H1 (cell line): ENCODE results near the gene STXBP5L. TPM values are rescaled to one million over a fixed set of nuclear protein-coding genes. Genes with fewer than 3 reads are reported as not detected.

Experiments
- CTCF ChIA-PET: fragments of 300-600 bp; sonication (Branson Sonifier 250); formaldehyde crosslinking; loops from one replicate; lab custom pipeline; 2021; ENCODE audit not compliant: partially characterized antibody; lab: Charles Lee
- POLR2A ChIA-PET: fragments of 300-600 bp; sonication (Branson Sonifier 250); formaldehyde crosslinking; loops from one replicate; lab custom pipeline; 2021; ENCODE audit warnings: inconsistent platforms; ENCODE audit not compliant: partially characterized antibody; lab: Charles Lee
- DNase-seq, 2 experiments: peaks; one replicate each; pipeline versions ENCODE4 v3.0.0 to v3.0.0-alpha.2; 2010 to 2022; ENCODE audit warnings: low spot score in 2 of 2, low read depth in 1 of 2, mixed read lengths in 1 of 2
- FAIRE-seq: peaks from 2 replicates; lab custom pipeline; 2011; peaks lifted over from hg19 to GRCh38; lab: Jason Lieb, UNC
- H2AFZ ChIP-seq: 2 replicates; pipeline ENCODE4 v1.8.1; 2012; ENCODE audit warnings: low read length, inconsistent platforms
- H2AK5ac ChIP-seq: 2 replicates; pipeline ENCODE4 v1.6.1; 2013; ENCODE audit warnings: low read depth, low read length
- H2BK120ac ChIP-seq: replicated peaks from 2 replicates; pipeline ENCODE3; 2013; ENCODE audit warnings: low read depth, low read length, inconsistent platforms
- H2BK12ac ChIP-seq: 2 replicates; pipeline ENCODE4 v1.6.1; 2013; ENCODE audit warnings: low read depth, low read length
- H2BK15ac ChIP-seq: 2 replicates; pipeline ENCODE4 v1.6.1; 2013; ENCODE audit warnings: low read length
- H2BK20ac ChIP-seq: 2 replicates; pipeline ENCODE4 v1.6.1; 2013; ENCODE audit warnings: low read length
- H2BK5ac ChIP-seq: 2 replicates; pipeline ENCODE4 v1.6.1; 2013; ENCODE audit warnings: low read depth, low read length
- H3K14ac ChIP-seq: 2 replicates; pipeline ENCODE4 v1.6.1; 2013; ENCODE audit warnings: inconsistent platforms; ENCODE audit not compliant: insufficient read length
- H3K18ac ChIP-seq: 2 replicates; pipeline ENCODE4 v1.6.1; 2013; ENCODE audit warnings: low read length; ENCODE audit errors: extremely low read depth
- H3K23ac ChIP-seq: 2 replicates; pipeline ENCODE4 v1.6.1; 2013; ENCODE audit warnings: inconsistent platforms; ENCODE audit not compliant: insufficient read length
- H3K23me2 ChIP-seq: 2 replicates; pipeline ENCODE4 v1.6.1; 2013; ENCODE audit warnings: low read depth, low read length
- H3K27ac ChIP-seq: 2 replicates; pipeline ENCODE4 v1.6.1; 2011; ENCODE audit warnings: low read depth, low read length, inconsistent platforms
- H3K27me3 ChIP-seq, 4 experiments: replicated peaks in 1 of 4; 1 replicate in 1 of 4; 2 replicates in 3 of 4; pipeline versions ENCODE4 v1.6.1 to v1.8.1; 2011 to 2013; ENCODE audit warnings: low read length in 3 of 4, mild to moderate bottlenecking in 3 of 4, inconsistent platforms in 2 of 4, mixed read lengths in 2 of 4, moderate library complexity in 1 of 4; ENCODE audit not compliant: control insufficient read depth in 3 of 4, insufficient read depth in 3 of 4; ENCODE audit errors: extremely low read depth in 1 of 4
- H3K36me3 ChIP-seq, 4 experiments: 2 replicates each; pipeline versions ENCODE4 v1.6.1 to v1.8.1; 2011 to 2013; ENCODE audit warnings: mild to moderate bottlenecking in 4 of 4, low read length in 3 of 4, moderate library complexity in 2 of 4, control low read depth in 1 of 4, inconsistent platforms in 1 of 4; ENCODE audit not compliant: insufficient read depth in 4 of 4, control insufficient read depth in 2 of 4
- H3K4ac ChIP-seq: replicated peaks from 2 replicates; pipeline ENCODE3; 2013; ENCODE audit warnings: low read length, low read depth, mixed read lengths, inconsistent platforms; ENCODE audit not compliant: insufficient read length
- H3K4me1 ChIP-seq, 4 experiments: replicated peaks in 1 of 4; 1 replicate in 1 of 4; 2 replicates in 3 of 4; pipeline versions ENCODE4 v1.6.1 to v1.8.1; 2011 to 2013; ENCODE audit warnings: low read length in 3 of 4, inconsistent platforms in 2 of 4, mixed read lengths in 1 of 4; ENCODE audit not compliant: insufficient read depth in 4 of 4, control insufficient read depth in 3 of 4
- H3K4me2 ChIP-seq, 2 experiments: 2 replicates each; pipeline versions ENCODE4 v1.6.1 to v1.8.1; 2011 to 2013; ENCODE audit warnings: low read depth in 2 of 2, low read length in 2 of 2, control low read depth in 1 of 2, inconsistent platforms in 1 of 2, mild to moderate bottlenecking in 1 of 2; ENCODE audit not compliant: insufficient read depth in 1 of 2
- H3K4me3 ChIP-seq, 4 experiments: fragments of 200-600, 300-600 bp in 1 of 4; sonication (generic), shearing (Covaris generic), sonication (Bioruptor Twin) in 1 of 4; 2 replicates each; pipeline versions ENCODE4 v1.5.1 to v1.8.1; 2011 to 2016; ENCODE audit warnings: low read length in 4 of 4, low read depth in 3 of 4, control low read depth in 2 of 4, inconsistent platforms in 2 of 4, mild to moderate bottlenecking in 2 of 4, mixed read lengths in 1 of 4, moderate library complexity in 1 of 4; ENCODE audit not compliant: insufficient read depth in 2 of 4; ENCODE audit errors: extremely low read depth in 1 of 4
- H3K56ac ChIP-seq: replicated peaks from 2 replicates; pipeline ENCODE3; 2013; ENCODE audit warnings: low read depth, mild to moderate bottlenecking, mixed read lengths, low read length, inconsistent platforms; ENCODE audit not compliant: insufficient read length
- H3K79me1 ChIP-seq: 2 replicates; pipeline ENCODE4 v1.6.1; 2013; ENCODE audit warnings: low read depth, low read length, control low read depth
- H3K79me2 ChIP-seq, 2 experiments: 2 replicates each; pipeline versions ENCODE4 v1.6.1 to v1.8.1; 2012 to 2013; ENCODE audit warnings: low read length in 2 of 2, mild to moderate bottlenecking in 2 of 2, inconsistent platforms in 1 of 2; ENCODE audit not compliant: insufficient read depth in 2 of 2, control insufficient read depth in 1 of 2
- H3K9ac ChIP-seq, 4 experiments: replicated peaks in 1 of 4; 1 replicate in 1 of 4; 2 replicates in 3 of 4; pipeline versions ENCODE4 v1.6.1 to v1.8.1; 2011 to 2013; ENCODE audit warnings: low read depth in 3 of 4, low read length in 3 of 4, control low read depth in 2 of 4, mild to moderate bottlenecking in 2 of 4, moderate library complexity in 2 of 4, inconsistent platforms in 1 of 4; ENCODE audit errors: extremely low read depth in 1 of 4
- H3K9me3 ChIP-seq, 2 experiments: 2 replicates each; pipeline versions ENCODE4 v1.6.1 to v1.8.1; 2012 to 2013; ENCODE audit warnings: mild to moderate bottlenecking in 2 of 2, moderate library complexity in 2 of 2, control low read depth in 1 of 2, inconsistent platforms in 1 of 2, low read depth in 1 of 2, low read length in 1 of 2, mixed read lengths in 1 of 2; ENCODE audit not compliant: insufficient read depth in 2 of 2
- H4K20me1 ChIP-seq, 2 experiments: replicated peaks in 1 of 2; 2 replicates each; pipeline versions ENCODE3 to v1.8.1; 2011 to 2013; ENCODE audit warnings: inconsistent platforms in 2 of 2, low read length in 2 of 2, mild to moderate bottlenecking in 1 of 2; ENCODE audit not compliant: insufficient read depth in 2 of 2, control insufficient read depth in 1 of 2
- H4K5ac ChIP-seq: 2 replicates; pipeline ENCODE4 v1.6.1; 2013; ENCODE audit warnings: low read length, low read depth, mixed read lengths, inconsistent platforms; ENCODE audit not compliant: insufficient read length
- H4K8ac ChIP-seq: 2 replicates; pipeline ENCODE4 v1.8.0; 2013; ENCODE audit warnings: mild to moderate bottlenecking, moderate library complexity, low read length, inconsistent platforms; ENCODE audit not compliant: insufficient read depth; ENCODE audit errors: extremely low read depth
- H4K91ac ChIP-seq: replicated peaks from 2 replicates; pipeline ENCODE3; 2013; ENCODE audit warnings: low read length, mixed read lengths, inconsistent platforms; ENCODE audit not compliant: insufficient read length
- ASH2L ChIP-seq: fragments of 200-600, 300-600 bp; sonication (generic); IDR thresholded peaks from one replicate; pipeline ENCODE4 v1.7.1; 2017; ENCODE audit warnings: low read length
- CTCF ChIP-seq, 3 experiments: IDR thresholded peaks; 1 replicate in 2 of 3; 2 replicates in 1 of 3; pipeline versions ENCODE4 v1.5.1 to v1.6.1; 2011; ENCODE audit warnings: low read length in 3 of 3, mild to moderate bottlenecking in 3 of 3, inconsistent platforms in 2 of 3, low read depth in 1 of 3, moderate library complexity in 1 of 3; ENCODE audit not compliant: insufficient read depth in 1 of 3; ENCODE audit errors: control extremely low read depth in 1 of 3
- E2F6 ChIP-seq: IDR thresholded peaks from 2 replicates; pipeline ENCODE4 v1.6.1; 2012; ENCODE audit warnings: inconsistent platforms
- EGR1 ChIP-seq: IDR thresholded peaks from 2 replicates; pipeline ENCODE4 v1.6.1; 2011; ENCODE audit warnings: low read depth, low read length, borderline replicate concordance
- EZH2 ChIP-seq: fragments of 200-600 bp; sonication (generic); IDR thresholded peaks from 2 replicates; pipeline ENCODE4 v1.7.1; 2012; ENCODE audit warnings: low read depth, mild to moderate bottlenecking, moderate library complexity, low read length, inconsistent platforms; ENCODE audit not compliant: severe bottlenecking
- GTF2F1 ChIP-seq: IDR thresholded peaks from 2 replicates; pipeline ENCODE4 v1.6.1; 2012; ENCODE audit warnings: low read depth, low read length, improper control_type of control experiment, borderline replicate concordance
- HDAC2 ChIP-seq, 2 experiments: fragments of 300-600 bp in 1 of 2; sonication (generic) in 1 of 2; IDR thresholded peaks; 2 replicates each; pipeline ENCODE4 v1.6.1; 2011 to 2012; ENCODE audit warnings: low read depth in 2 of 2, low read length in 2 of 2, mild to moderate bottlenecking in 2 of 2, moderate library complexity in 2 of 2, borderline replicate concordance in 1 of 2, inconsistent platforms in 1 of 2
- MAX ChIP-seq: IDR thresholded peaks from 2 replicates; pipeline ENCODE4 v1.6.1; 2012; ENCODE audit warnings: inconsistent platforms
- PHF8 ChIP-seq: fragments of 200-600 bp; sonication (generic); conservative IDR thresholded peaks from 2 replicates; pipeline ENCODE4 v1.7.1; 2012; ENCODE audit warnings: low read depth, mild to moderate bottlenecking, inconsistent platforms, low read length, moderate library complexity
- POLR2AphosphoS5 ChIP-seq: IDR thresholded peaks from 2 replicates; pipeline ENCODE4 v1.6.1; 2011; ENCODE audit warnings: low read depth, low read length
- SIN3A ChIP-seq, 2 experiments: IDR thresholded peaks in 1 of 2; conservative IDR thresholded peaks in 1 of 2; 2 replicates each; pipeline ENCODE4 v1.6.1; 2011 to 2012; ENCODE audit warnings: low read length in 2 of 2, improper control_type of control experiment in 1 of 2, low read depth in 1 of 2, mild to moderate bottlenecking in 1 of 2
- polyA plus RNA-seq, 7 experiments: library from polyadenylated mRNA; depleted of rRNA in 3 of 7; stranded (reverse) in 5 of 7; unstranded in 2 of 7; fragments of >200 nt in 5 of 7; fragments of 200-250 nt in 2 of 7; gene quantifications; 1 replicate in 5 of 7; 2 replicates in 1 of 7; 4 replicates in 1 of 7; pipeline versions ENCODE4 v1.2.1 to v1.2.3, GENCODE V29; 2011 to 2013; ENCODE audit warnings: missing spikeins in 2 of 7, mixed read lengths in 2 of 7
- total RNA-seq: library from RNA; stranded (reverse); fragmentation: NEBNext Ultra II Directional; extraction: Animal tissue kit (Norgen Biotek cat#: 25700); gene quantifications from 2 replicates; pipeline ENCODE4 v1.2.1, GENCODE V29; 2021

STXBP5L gene
- total and polyA plus RNA-seq, 2 of the 8 experiments (the other 6 are each of a cell fraction or from before 2014, with no cell fraction given) = 2.0 to 6.0 TPM

- CTCF ChIA-PET = interaction anchor here (0.7 kb wide), 1 partner anchor 13 kb away, joined by 3 read pairs; no protein-coding TSS in a partner anchor
- Histone ChIP-seq H3K79me2 (no peaks in the 10 kb centered on the region), H3K36me3 (no peaks in the 10 kb centered on the region), H3K9ac (no peak overlapping the region), H4K8ac (no peak overlapping the region), H2BK120ac (no peak overlapping the region), H3K4me1 (no peaks in the 10 kb centered on the region), H3K56ac (no peak overlapping the region), H2AK5ac (no peak overlapping the region), H2BK20ac (no peak overlapping the region), H3K4me3 (no peak overlapping the region), H3K27ac (no peak overlapping the region), H2BK15ac (no peak overlapping the region), H3K4ac (no peak overlapping the region), H3K27me3 (no peaks in the 10 kb centered on the region), H3K14ac (no peak overlapping the region), H2BK12ac (no peak overlapping the region), H4K5ac (no peak overlapping the region), H3K4me2 (no peak overlapping the region), H3K79me1 (no peaks in the 10 kb centered on the region), H4K91ac (no peak overlapping the region), H2AFZ (no peak overlapping the region), H4K20me1 (no peaks in the 10 kb centered on the region), H3K23ac (no peak overlapping the region), H3K9me3 (no peaks in the 10 kb centered on the region), H3K23me2 (no peaks in the 10 kb centered on the region), H2BK5ac (no peak overlapping the region), H3K18ac (no peak overlapping the region)
- FAIRE-seq (no peak), DNase-seq (no peak)
- POLR2A ChIA-PET = no interaction called here
- TF ChIP-seq EZH2 (no peak), GTF2F1 (no peak), CTCF (IDR thresholded peaks at IDR 0.05; ENCODE audit: control extremely low read depth in 1 of 3, insufficient read depth in 1 of 3, low read depth in 1 of 3, low read length in 3 of 3) (no peak), E2F6 (no peak), MAX (no peak), PHF8 (no peak), POLR2AphosphoS5 (no peak), ASH2L (no peak), SIN3A (conservative IDR thresholded peaks at IDR 0.05 in 1 of 2, IDR thresholded peaks at IDR 0.05 in 1 of 2; ENCODE audit: low read depth in 1 of 2, low read length in 2 of 2) (no peak), HDAC2 (IDR thresholded peaks at IDR 0.05; ENCODE audit: borderline replicate concordance in 1 of 2, low read depth in 2 of 2, low read length in 2 of 2) (no peak), EGR1 (no peak)
Observed at GRCh38 chr3:121324320-121324719, 416.3 kb downstream of the STXBP5L start.
